ENCODE data around the gene KRT74. TPM values are rescaled to one million over a fixed set of nuclear protein-coding genes. Genes with fewer than 3 reads are reported as not detected.

KRT74 gene
- total RNA-seq, 1 experiment from 2014 or later, result not detected

DNA sequence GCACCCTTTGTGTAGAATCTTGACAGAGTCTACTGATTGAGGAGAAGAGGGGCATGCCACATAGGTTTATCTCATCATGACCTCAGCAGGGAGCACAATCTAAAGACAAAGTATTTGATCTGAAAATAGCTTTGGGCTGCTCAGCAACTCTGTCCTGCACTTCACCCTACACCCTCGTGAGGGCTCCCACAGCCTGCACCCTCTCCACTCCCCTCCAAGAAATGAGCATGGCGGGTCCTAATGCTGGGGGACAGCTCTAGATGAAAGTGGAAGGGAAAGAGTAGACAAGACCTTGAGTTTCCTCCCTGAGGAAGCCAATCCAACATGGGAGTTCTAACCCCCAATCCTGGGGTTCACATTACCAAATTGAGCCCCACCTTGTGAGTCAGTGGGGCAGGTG, 42.7 kb downstream of the KRT74 start:
- no peaks in the 10 kb centered on the region for H3K27me3 ChIP-seq (replicated peaks; ENCODE audit: control insufficient read depth, insufficient read depth, low read length)
- DNase-seq, result no peak
- intact Hi-C loops (cut with micrococcal nuclease; ENCODE audit: unreplicated experiment), result no loop called here
- no peaks in the 10 kb centered on the region for H3K36me3 ChIP-seq (ENCODE audit: control insufficient read depth, insufficient read depth, low read length)
- TF ChIP-seq, protein P1, sequence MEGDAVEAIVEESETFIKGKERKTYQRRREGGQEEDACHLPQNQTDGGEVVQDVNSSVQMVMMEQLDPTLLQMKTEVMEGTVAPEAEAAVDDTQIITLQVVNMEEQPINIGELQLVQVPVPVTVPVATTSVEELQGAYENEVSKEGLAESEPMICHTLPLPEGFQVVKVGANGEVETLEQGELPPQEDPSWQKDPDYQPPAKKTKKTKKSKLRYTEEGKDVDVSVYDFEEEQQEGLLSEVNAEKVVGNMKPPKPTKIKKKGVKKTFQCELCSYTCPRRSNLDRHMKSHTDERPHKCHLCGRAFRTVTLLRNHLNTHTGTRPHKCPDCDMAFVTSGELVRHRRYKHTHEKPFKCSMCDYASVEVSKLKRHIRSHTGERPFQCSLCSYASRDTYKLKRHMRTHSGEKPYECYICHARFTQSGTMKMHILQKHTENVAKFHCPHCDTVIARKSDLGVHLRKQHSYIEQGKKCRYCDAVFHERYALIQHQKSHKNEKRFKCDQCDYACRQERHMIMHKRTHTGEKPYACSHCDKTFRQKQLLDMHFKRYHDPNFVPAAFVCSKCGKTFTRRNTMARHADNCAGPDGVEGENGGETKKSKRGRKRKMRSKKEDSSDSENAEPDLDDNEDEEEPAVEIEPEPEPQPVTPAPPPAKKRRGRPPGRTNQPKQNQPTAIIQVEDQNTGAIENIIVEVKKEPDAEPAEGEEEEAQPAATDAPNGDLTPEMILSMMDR (IDR thresholded peaks at IDR 0.05; ENCODE audit: insufficient read depth in 1 of 2, low read depth in 1 of 2, low read length in 1 of 2, severe bottlenecking in 1 of 2, unreplicated experiment in 1 of 2), result no peak
- Mint-ChIP-seq H3K27ac (ENCODE audit: unreplicated experiment) (no peak overlapping the region), H3K27me3 (ENCODE audit: insufficient read depth, unreplicated experiment) (no peaks in the 10 kb centered on the region), H3K4me3 (ENCODE audit: unreplicated experiment) (no peak overlapping the region), H3K9me3 (ENCODE audit: unreplicated experiment) (no peaks in the 10 kb centered on the region), H3K4me1 (ENCODE audit: low read depth, unreplicated experiment) (no peaks in the 10 kb centered on the region), H3K36me3 (ENCODE audit: insufficient read depth, unreplicated experiment) (no peaks in the 10 kb centered on the region)
- H3K4me1 ChIP-seq, result no peaks in the 10 kb centered on the region
- no TSS peak for BruUV-seq (replicated peaks)
- ChIA-PET POLR2A (no interaction called here), CTCF (interaction anchor here (0.6 kb wide), 1 partner anchor 333 kb away, joined by 3 read pairs; no protein-coding TSS in a partner anchor)
- no peaks in the 10 kb centered on the region for H3K9me3 ChIP-seq
- no peak overlapping the region for H3K4me3 ChIP-seq (ENCODE audit: low read depth, low read length)

DNA sequence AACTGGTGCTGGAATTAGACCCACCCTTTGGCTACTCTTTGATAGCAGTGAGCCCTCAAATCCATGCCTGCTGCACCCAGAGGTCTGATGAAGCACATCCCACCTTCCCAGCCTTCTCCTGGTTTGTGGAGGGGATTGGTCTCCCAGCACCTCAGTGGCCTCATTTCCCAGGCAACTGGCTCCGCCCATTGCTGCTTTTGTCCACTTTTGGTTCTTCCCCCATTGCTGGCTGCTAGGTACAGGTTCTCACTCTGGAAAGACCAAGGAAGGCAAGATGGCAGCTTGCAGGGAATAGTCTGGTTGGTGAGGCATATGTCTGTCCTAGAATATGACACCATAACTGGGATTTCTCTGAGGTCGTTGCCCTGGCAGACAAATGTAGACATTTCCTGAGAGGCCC, 43.3 kb downstream of the KRT74 start:
- TF ChIP-seq, protein P1 (IDR thresholded peaks at IDR 0.05; ENCODE audit: insufficient read depth in 1 of 2, low read depth in 1 of 2, low read length in 1 of 2, severe bottlenecking in 1 of 2, unreplicated experiment in 1 of 2), result no peak
- no peaks in the 10 kb centered on the region for H3K9me3 Mint-ChIP-seq (ENCODE audit: unreplicated experiment)
- Histone ChIP-seq H3K4me1 (no peaks in the 10 kb centered on the region), H3K4me3 (ENCODE audit: low read depth, low read length) (no peak overlapping the region), H3K36me3 (ENCODE audit: control insufficient read depth, insufficient read depth, low read length) (no peaks in the 10 kb centered on the region), H3K27me3 (replicated peaks; ENCODE audit: control insufficient read depth, insufficient read depth, low read length) (no peaks in the 10 kb centered on the region), H3K9me3 (no peaks in the 10 kb centered on the region)
- H3K27ac Mint-ChIP-seq (ENCODE audit: unreplicated experiment), result no peak overlapping the region
- POLR2A ChIA-PET, result no interaction called here
- CTCF ChIA-PET, result no interaction called here
- no TSS peak for BruUV-seq (replicated peaks)
- no peak overlapping the region for H3K4me3 Mint-ChIP-seq (ENCODE audit: unreplicated experiment)
- intact Hi-C loops (cut with micrococcal nuclease; ENCODE audit: unreplicated experiment), result no loop called here
- H3K4me1 Mint-ChIP-seq (ENCODE audit: low read depth, unreplicated experiment), result no peaks in the 10 kb centered on the region
- no peak for DNase-seq
- no peaks in the 10 kb centered on the region for H3K36me3 Mint-ChIP-seq (ENCODE audit: insufficient read depth, unreplicated experiment)
- no peaks in the 10 kb centered on the region for H3K27me3 Mint-ChIP-seq (ENCODE audit: insufficient read depth, unreplicated experiment)

DNA sequence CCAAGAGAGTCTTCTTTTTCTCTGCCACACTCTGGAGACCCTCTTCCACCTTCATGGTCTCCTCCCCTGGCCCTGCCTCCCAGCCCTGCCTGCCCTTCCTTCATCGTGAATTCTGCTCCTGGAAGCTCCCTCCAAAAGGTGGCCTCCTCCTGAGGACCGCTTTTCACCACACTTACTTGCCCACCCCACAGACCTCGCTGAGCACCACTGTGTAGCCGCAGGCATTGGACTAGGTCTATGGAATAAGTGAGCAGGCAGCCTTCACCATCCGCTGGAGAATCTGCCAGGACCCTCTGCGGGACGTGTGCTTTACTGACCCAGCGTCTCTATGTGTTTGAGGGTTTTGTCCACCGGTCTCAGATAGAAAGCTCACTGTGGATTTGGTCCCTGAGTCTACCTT, 43.8 kb downstream of the KRT74 start:
- H3K4me1 Mint-ChIP-seq (ENCODE audit: low read depth, unreplicated experiment), result no peaks in the 10 kb centered on the region
- intact Hi-C loops (cut with micrococcal nuclease; ENCODE audit: unreplicated experiment), result no loop called here
- no peaks in the 10 kb centered on the region for H3K9me3 ChIP-seq
- CTCF ChIA-PET, result no interaction called here
- no peak for DNase-seq
- H3K4me3 ChIP-seq (ENCODE audit: low read depth, low read length), result no peak overlapping the region
- H3K4me1 ChIP-seq, result no peaks in the 10 kb centered on the region
- no peaks in the 10 kb centered on the region for H3K9me3 Mint-ChIP-seq (ENCODE audit: unreplicated experiment)
- H3K36me3 Mint-ChIP-seq (ENCODE audit: insufficient read depth, unreplicated experiment), result no peaks in the 10 kb centered on the region
- no TSS peak for BruUV-seq (replicated peaks)
- H3K27ac Mint-ChIP-seq (ENCODE audit: unreplicated experiment), result no peak overlapping the region
- no peaks in the 10 kb centered on the region for H3K36me3 ChIP-seq (ENCODE audit: control insufficient read depth, insufficient read depth, low read length)
- H3K4me3 Mint-ChIP-seq (ENCODE audit: unreplicated experiment), result no peak overlapping the region
- POLR2A ChIA-PET, result no interaction called here
- H3K27me3 ChIP-seq (replicated peaks; ENCODE audit: control insufficient read depth, insufficient read depth, low read length), result no peaks in the 10 kb centered on the region
- TF ChIP-seq, protein P1 (IDR thresholded peaks at IDR 0.05; ENCODE audit: insufficient read depth in 1 of 2, low read depth in 1 of 2, low read length in 1 of 2, severe bottlenecking in 1 of 2, unreplicated experiment in 1 of 2), result no peak
- no peaks in the 10 kb centered on the region for H3K27me3 Mint-ChIP-seq (ENCODE audit: insufficient read depth, unreplicated experiment)

Measured in Caco-2 (cell line).